ENCODE data around the gene ZNF644.
"Not testable (repeated sequence)": the region's sequence is repeated elsewhere in the genome, so short reads cannot be mapped to it uniquely, and the experiment has no call there.

The ZNF644 gene

DNA sequence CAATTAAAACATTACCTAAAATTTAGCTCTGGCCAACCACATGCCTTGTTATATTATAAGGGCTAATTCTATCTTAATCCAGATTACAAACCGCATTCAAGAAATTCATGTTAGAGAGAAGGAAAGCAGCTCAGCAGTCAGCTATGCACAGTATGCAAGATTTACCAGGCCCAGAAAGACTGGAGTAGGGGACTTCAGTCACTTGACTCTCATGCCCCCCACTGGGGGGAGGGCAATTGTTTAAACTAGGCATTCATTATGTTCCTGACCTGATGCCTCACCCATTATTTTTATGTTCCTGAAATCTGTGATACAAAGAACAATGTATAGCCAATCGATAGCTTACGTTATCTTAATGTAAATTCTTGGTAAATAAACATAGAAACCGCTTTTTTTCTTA is 96.9 kb downstream of the ZNF644 start:
- no peak for DNase-seq

DNA sequence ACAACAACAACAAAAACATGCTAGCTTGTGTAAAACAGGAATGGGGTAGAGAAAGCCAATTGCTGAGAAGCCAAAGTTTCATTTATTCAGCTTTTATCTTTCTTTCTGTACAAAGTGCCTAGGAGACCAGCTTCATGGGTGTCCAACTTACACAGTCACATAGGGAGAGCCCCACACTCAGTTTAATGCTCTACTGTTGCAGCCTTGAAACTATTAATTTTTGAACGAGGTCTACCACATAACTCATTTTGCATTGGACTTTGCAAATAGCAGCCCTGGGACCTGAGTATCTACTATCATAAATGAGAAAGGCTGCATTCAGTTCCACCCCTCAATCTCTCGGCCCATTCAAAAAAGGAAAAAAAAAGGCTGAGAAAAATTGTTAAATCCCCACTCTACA is 98.8 kb downstream of the ZNF644 start:
- DNase-seq, result no peak

DNA sequence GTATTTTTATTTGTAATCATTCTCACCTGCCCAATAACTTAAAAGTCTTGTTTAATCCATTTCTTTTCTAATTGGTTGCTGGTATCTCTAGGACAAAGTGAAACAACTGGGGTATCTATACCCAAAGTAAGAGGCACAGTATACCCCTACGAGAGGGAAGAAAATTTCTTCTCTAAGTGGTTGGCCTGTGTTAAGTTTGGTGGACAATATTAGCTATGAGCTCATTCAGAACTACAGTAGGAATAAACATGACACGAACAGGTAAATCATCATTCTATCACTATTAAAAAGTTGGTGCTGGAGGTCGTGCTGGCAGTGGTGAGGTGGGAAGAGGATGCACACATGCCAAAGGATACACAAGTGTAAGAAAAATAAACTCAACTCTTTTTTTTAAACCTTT is 99.6 kb downstream of the ZNF644 start:
- DNase-seq, result no peak

DNA sequence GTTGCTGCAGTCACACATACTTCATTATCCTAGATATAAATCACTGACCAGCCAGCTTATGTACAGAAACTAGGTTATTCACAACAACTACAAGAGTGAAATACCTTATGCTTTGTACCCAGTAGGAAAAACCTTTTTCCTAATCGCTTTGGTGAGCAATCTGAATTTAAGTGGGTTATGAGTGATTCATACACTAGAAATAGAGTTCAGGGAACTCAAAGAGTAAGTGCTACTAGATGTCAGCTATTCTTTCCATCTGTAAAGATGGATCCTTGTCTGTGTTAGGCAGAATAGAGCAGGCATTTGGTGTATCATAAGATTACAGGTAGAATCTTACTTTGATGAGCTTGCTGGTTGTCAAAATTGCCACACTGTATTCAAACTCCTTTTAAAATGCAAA is 101.9 kb downstream of the ZNF644 start:
- no peak for DNase-seq

DNA sequence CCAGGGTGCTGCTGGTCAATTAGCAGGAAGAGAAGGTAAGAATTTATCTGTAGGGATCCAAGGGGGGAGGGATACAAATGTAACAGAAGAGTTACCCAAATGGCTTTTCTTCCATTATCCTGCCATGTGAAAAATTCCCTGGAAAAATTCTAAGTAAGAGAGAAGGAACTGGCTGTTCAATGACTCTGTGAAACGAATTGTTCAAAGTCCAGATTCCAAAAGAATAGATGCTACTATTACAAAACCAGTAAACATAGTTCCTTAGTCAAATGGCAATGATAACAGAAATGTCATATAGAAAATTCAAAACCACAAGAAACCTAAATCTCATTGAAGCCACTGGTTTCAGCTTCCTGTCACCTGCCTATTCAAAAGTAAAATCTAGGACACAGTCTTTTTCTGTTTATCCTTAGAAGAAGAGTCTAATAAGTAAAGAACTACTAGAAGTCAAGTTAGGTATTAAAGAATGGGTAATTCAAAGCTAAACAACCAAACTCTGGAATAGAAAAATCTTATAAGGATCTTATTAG is 102.6 kb downstream of the ZNF644 start:
- no peak for DNase-seq

DNA sequence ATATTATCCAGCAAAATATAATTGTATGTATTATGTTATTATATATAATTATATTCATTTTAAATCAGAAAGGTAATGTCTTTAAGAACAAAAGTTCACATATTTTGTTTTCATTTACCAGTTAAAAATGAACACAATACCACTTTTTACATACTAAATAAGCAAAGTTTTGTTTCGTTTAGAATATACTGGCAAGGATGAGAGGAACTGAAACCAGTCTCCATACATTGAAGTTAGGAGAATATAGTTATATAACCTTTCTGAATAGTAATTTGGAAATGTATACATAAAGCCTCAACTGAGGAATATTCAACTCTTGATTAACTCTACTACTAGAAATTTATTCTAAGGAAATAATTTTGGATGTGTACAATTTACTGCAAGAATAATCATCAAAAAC is 110.5 kb downstream of the ZNF644 start:
- no peak for DNase-seq

DNA sequence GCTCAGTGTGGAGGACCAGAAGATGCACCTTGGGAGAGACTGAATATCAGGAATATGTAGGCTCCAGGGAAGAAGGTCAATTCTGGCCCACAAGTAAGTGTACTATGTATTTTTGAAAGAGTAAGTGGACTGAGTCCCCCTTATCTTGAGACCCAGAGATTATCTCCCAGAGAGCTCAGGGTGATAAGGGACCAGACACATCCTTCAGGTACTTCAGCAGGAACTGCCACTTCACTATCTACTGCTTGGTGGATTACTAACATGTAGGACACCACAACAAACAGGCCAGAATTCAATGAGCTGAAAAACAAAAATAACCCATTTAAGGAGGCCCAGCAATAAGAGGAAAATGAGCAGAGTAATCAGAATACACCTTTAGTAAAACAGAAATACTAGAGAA is 119.2 kb downstream of the ZNF644 start:
- DNase-seq, result no peak

DNA sequence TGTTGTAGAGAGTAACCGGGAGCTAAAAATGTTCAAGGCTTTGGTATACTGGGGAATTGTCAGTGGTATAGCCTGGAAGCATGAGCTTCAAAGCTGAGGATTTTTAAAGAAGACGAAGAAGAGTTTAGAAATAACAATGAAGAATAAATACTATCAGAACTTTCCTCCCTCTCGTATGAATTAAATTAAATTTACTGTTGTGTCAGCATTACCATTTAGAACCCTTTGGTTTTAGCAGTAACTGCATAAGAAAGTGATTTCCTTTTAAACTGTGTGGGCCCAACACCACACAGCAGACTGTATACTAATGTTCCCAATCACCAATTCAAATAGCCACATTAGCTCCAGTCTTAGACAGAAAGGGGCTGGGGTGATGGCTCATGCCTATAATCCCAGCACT is 122.6 kb downstream of the ZNF644 start:
- DNase-seq, result no peak

DNA sequence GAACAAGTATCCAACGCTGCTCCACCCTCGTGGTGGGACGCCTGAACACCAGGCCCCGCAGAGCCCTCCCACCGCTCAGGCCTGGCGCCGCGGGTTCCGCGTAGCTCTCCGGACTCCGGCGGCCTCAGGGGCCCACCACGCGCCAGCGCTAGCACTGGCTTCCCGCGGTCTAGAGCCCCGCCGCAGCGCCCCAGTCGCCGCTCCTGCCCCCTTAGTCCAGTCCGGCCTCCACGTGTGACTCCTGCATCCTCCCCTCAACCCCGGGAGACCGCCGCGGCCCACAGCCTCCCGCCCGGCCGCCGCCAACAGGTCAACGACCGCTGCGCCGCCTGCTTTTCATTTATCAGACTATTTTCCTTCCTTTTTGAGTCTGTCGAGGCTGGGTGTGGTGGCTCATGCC is 128.2 kb downstream of the ZNF644 start:
- DNase-seq, result not testable (repeated sequence)

DNA sequence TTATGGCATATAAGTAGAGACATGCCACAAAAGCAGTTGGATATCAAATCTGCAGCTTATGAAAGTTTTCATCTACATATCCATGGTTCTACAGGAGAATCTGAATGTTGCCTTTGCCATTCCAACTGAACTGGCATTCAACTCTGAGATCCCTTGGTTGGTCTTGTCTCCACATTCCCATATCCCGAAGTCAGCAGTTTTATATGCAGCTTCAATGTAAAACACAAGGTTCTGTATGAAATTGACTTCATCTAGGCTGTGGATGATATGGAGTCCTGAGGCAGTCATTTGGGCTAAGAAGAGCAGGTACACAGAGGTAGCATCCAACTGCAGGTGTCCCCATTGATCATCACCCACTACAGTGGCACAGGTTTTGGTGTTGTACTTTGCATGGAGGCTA is 129.0 kb downstream of the ZNF644 start:
- not testable (repeated sequence) for DNase-seq

DNA sequence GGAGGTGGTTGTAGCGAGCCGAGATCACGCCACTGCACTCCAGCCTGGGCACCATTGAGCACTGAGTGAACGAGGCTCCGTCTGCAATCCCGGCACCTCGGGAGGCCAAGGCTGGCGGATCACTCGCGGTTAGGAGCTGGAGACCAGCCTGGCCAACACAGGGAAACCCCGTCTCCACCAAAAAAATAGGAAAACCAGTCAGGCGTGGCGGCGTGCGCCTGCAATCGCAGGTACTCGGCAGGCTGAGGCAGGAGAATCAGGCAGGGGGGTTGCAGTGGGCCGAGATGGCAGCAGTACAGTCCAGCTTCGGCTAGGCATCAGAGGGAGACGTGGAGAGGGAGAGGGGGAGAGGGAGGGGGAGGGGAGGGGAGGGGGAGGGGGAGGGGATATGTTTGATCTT is 129.6 kb downstream of the ZNF644 start:
- not testable (repeated sequence) for DNase-seq

DNA sequence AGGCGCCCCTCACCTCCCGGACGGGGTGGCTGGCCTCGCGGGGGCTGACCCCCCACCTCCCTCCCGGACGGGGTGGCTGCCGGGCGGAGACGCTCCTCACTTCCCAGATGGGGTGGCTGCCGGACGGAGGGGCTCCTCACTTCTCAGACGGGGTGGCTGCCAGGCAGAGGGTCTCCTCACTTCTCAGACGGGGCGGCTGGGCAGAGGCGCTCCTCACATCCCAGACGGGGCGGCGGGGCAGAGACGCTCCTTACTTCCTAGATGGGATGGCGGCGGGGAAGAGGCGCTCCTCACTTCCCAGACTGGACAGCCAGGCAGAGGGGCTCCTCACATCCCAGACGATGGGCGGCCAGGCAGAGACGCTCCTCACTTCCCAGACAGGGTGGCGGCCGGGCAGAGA is 130.1 kb downstream of the ZNF644 start:
- not testable (repeated sequence) for DNase-seq

DNA sequence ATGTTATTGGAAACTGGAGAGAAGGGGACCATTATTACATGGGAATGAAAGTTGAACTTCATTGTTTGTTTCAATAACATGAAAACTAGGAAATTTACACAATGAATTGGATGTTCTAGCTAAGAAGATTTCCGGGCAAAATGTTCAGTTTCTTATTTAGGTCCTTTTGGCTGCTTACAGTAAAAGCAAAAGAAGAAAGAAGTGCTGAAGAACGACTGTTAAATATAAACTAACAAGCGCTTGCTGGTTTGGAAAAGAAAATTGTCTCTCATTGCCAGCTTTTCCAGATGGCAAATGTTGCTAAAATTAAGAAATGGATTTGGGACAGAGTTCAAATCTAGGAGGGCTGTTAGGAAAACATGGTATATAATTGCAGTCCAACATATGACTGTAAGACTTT is 139.6 kb downstream of the ZNF644 start:
- DNase-seq, result no peak

DNA sequence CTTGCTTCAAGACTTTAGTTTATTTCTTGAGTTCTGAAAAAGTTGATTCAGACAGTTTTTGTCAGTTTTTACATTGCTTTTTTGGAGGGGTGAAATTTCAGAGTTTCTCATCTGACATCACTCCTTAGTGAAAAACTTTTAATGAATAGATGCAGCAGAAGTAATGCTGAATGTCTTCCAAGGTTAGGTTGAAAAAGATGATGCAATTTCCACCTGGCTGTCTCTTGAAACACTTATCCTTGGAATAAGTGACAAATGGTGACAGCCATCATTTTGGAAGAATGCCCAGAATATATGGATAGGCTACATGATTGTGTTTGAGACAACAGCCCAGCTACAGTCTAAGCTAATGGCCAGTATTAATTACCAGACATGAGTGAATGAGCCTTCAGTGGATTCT is 140.8 kb downstream of the ZNF644 start:
- no peak for DNase-seq

DNA sequence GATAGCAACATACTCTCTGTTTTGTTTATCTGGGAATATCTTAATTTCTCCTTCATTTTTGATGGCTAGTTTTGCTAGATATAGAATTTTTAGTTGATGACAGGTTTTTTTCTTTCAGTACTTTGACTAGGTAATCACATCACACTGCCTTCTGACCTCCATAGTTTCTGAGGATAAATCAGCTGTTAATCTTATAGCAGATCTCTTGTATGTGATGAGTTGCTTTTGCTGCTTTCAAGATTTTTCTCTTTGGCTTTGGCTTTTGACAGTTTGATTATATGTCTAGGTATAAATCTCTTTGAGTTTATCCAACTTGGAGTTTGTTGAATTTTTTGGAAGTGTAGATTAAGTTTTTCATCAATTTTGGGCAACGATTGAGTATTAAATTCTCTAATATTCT is 142.6 kb downstream of the ZNF644 start:
- no peak for DNase-seq

DNA sequence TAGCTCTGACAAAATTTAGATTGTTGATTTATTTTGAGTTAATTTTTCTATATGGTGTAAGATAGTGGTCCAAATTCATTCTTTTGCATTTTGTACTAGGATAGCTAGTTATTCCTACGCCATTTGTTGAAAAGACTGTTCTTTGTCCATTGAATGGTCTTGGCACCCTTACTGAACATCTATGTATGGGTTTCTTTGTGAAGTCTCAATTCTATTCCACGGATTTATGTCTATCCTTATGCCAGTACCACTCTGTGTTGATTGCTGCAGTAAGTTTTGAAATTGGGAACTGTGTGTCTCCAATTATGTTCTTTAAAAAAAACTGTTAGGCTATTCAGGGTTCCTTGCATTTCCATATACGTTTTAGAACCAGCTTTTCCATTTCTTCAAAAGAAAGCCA is 145.7 kb downstream of the ZNF644 start:
- DNase-seq, result no peak
